GM10248 (cell line): ENCODE data around the gene MCM5.
A peak's percentile ranks its signal among the peaks of the same experiment; 100 is the strongest.

Experiments used
- CTCF ChIA-PET: fragments of 300-600 bp; sonication (Branson Sonifier 250); formaldehyde crosslinking; extraction: SDS; loops from one replicate; lab custom pipeline; 2021; ENCODE audit warnings: antibody characterized with exemption; lab: Yijun Ruan, JAX
- POLR2A ChIA-PET: fragments of 350-650 bp; sonication (Branson Sonifier 250); formaldehyde crosslinking; extraction: SDS; loops from one replicate; lab custom pipeline; 2020; ENCODE audit warnings: antibody characterized with exemption; lab: Yijun Ruan, JAX
- DNase-seq: peaks from one replicate; pipeline ENCODE4 v3.0.0; 2012; ENCODE audit errors: extremely low spot score
- TF ChIP-seq, protein P1 (sequence below): IDR thresholded peaks from 2 replicates; pipeline ENCODE4 v1.5.1; 2012; ENCODE audit warnings: mild to moderate bottlenecking, low read depth; ENCODE audit errors: extremely low read depth, missing control alignments, control extremely low read depth

Gene MCM5

DNA sequence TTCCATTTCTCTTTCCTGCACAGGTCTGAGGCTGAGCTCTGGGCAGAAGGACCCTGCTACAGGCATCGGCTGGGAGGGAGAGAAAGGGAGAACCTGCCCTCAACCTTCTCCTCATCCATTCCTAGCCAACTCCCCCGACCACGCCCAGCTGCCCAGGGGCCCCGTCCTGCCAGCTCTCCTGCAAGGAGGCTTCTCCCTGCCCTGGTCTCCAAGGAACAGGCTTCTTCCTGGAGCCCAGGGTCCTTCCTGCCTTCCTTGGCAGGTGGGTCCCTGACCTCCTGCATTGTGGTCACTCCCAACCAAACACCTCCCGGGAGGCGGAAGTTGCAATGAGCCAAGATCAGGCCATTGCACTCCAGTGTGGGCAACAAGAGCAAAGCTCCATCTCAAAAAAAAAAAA lies 31.6 kb upstream of the MCM5 start:
- TF ChIP-seq, protein P1, sequence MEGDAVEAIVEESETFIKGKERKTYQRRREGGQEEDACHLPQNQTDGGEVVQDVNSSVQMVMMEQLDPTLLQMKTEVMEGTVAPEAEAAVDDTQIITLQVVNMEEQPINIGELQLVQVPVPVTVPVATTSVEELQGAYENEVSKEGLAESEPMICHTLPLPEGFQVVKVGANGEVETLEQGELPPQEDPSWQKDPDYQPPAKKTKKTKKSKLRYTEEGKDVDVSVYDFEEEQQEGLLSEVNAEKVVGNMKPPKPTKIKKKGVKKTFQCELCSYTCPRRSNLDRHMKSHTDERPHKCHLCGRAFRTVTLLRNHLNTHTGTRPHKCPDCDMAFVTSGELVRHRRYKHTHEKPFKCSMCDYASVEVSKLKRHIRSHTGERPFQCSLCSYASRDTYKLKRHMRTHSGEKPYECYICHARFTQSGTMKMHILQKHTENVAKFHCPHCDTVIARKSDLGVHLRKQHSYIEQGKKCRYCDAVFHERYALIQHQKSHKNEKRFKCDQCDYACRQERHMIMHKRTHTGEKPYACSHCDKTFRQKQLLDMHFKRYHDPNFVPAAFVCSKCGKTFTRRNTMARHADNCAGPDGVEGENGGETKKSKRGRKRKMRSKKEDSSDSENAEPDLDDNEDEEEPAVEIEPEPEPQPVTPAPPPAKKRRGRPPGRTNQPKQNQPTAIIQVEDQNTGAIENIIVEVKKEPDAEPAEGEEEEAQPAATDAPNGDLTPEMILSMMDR, result no peak
- DNase-seq, result no peak
- ChIA-PET CTCF (interaction anchor here (1.3 to 2.1 kb wide), 4 partner anchors 9 to 215 kb away, joined by 3 to 6 read pairs (median 4); no protein-coding TSS in a partner anchor), POLR2A (no interaction called here)

DNA sequence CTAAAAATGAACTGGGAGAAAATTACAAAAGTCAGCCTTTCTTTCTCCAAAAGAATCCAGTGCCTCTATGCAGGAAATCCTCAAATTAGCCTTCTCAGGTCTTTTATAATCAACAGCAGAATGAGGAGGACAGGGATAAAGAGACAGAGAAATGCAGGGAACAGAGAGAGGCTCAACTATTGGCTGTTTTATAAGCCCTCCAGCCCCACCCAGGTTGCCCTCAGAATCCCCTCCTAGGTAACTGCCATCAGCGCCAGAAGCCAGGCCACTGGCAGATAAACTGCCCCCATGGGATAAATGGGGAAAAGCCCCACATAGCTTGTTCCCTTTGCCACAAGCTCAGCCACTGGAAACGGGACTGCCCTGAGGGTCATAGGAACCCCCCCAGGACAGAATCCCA lies 29.9 kb upstream of the MCM5 start:
- ChIA-PET POLR2A (no interaction called here), CTCF (interaction anchor here (1.1 to 1.7 kb wide), 4 partner anchors 11 to 213 kb away, joined by 3 to 4 read pairs (median 3); partner anchors contain the start of gene TOM1)
- DNase-seq, result no peak
- TF ChIP-seq, protein P1, result no peak

DNA sequence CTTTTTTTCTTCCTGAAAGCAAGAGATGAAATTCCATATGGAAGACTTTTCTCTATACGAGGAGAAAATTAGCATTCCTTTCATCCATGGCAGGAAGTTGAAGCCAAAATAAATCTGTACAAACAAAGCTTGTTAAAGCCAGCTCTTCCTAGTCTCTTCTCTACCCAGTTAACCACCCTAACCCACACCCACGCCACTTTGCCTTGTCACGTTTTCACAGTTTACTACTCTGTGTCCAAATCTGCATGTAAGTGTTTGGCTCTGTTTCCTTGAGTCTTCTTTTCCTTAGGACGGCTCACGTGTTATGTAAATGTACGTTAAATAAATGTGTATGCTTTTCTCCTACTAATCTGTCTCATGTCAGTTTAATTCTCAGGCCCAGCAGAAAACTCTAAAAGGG lies 26.2 kb upstream of the MCM5 start:
- TF ChIP-seq, protein P1, result no peak
- ChIA-PET CTCF (interaction anchor here (1.0 kb wide), 1 partner anchor 25 kb away, joined by 3 read pairs; no protein-coding TSS in a partner anchor), POLR2A (no interaction called here)
- no peak for DNase-seq

DNA sequence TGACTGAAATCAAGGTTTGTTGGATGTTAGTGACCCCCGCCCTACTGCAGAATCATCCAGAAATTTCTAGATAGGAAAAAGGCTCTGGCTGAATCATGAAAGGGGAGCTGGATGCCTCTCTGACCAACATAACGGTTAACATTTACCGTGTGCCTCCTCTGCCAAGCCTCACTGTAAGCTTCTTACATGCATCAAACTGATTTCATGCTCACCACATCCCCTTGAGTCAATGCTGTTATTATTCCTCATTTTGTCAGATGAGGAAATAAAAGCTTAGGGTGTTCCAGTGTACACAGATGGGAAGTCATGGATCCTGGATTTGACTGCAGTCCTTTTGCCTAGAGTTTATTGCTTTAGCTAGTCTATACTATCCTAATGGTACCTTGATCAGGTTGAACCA lies 24.9 kb upstream of the MCM5 start:
- POLR2A ChIA-PET, result no interaction called here
- DNase-seq, result no peak
- TF ChIP-seq, protein P1, result no peak
- CTCF ChIA-PET, result interaction anchor here (0.7 to 2.9 kb wide), 5 partner anchors 11 to 56 kb away, joined by 3 to 10 read pairs (median 4); no protein-coding TSS in a partner anchor

DNA sequence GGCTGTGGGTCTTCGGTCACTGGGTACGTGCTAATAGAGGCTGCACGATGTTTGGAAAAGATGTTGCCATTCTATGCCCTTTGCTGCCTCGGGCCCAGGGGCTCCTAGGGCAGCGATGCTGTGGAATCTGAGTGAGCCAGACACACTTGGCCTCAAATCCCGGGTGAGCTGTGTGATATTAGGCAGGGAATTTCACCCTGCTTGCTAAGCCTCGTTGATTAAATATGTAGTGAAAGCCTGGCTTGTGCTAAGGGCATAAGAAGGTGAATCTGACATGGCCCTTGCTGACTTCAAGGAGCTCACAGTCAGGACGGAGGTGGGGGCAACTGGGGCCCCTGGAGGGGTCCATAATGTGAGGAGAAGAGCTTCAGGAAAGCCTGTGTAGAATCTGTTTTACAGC lies 24.4 kb upstream of the MCM5 start:
- POLR2A ChIA-PET, result no interaction called here
- CTCF ChIA-PET, result interaction anchor here (0.7 to 2.9 kb wide), 5 partner anchors 10 to 55 kb away, joined by 3 to 10 read pairs (median 3); no protein-coding TSS in a partner anchor
- no peak for DNase-seq
- TF ChIP-seq, protein P1, result no peak

DNA sequence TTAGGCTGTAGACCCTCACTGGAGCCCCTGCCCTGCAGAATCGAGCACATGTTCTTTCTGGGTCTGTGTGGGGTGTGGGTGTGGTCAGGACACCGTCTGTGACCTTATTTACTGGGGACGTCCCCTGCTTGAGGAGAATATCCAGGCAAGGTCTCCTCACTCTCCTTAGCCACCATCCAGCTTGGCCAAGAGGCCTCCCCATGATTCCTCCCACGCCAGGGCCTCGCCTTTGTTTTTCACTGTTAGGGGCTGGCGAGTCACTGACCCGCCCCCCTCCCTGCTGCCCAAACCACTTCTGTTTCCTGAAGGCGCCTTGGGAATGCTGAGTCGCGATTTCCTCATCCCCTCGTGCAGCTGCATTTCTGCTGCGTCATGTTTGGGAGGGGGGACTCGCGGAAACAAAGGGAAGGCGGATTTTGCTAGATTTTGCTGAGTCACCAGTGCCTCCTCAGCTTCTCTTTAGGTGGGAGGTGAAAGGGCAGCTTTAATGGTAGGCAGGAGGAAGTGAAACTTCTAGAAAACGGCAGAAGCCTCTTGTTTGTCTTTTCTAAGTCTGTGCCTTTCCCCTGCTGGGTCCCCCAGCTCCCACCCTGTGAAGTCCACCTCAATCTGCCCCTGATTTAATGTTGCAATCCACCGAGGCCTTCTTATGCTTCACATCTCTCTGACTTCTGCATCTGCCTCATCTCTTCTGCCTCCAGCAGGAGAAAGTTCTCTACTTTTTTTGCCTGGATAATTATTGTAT lies 23.0 kb upstream of the MCM5 start:
- TF ChIP-seq, protein P1, result no peak
- peak; percentile 81 for DNase-seq
- ChIA-PET POLR2A (interaction anchor here (0.7 kb wide), 1 partner anchor 15 kb away, joined by 3 read pairs; no protein-coding TSS in a partner anchor), CTCF (interaction anchor here (0.7 to 2.9 kb wide), 3 partner anchors 24 to 44 kb away, joined by 3 to 10 read pairs (median 4); no protein-coding TSS in a partner anchor)
